Mucosa of stomach (tissue), 1 donor: Measurements from ENCODE around the gene CHMP1A.
"Not testable (repeated sequence)": the region's sequence is repeated elsewhere in the genome, so short reads cannot be mapped to it uniquely, and the experiment has no call there.

Source experiments
- H3K27me3 ChIP-seq: one replicate; pipeline ENCODE4 v1.7.0; 2013; ENCODE audit warnings: mild to moderate bottlenecking, low read length; ENCODE audit not compliant: control insufficient read depth, insufficient read depth
- H3K36me3 ChIP-seq: one replicate; pipeline ENCODE4 v1.7.0; 2013; ENCODE audit warnings: low read length; ENCODE audit not compliant: control insufficient read depth, insufficient read depth
- H3K4me1 ChIP-seq: one replicate; pipeline ENCODE4 v1.7.0; 2013; ENCODE audit warnings: mild to moderate bottlenecking, low read length; ENCODE audit not compliant: control insufficient read depth, insufficient read depth
- H3K4me3 ChIP-seq: one replicate; pipeline ENCODE4 v1.7.0; 2013; ENCODE audit warnings: low read length
- H3K9ac ChIP-seq: one replicate; pipeline ENCODE4 v1.7.0; 2013; ENCODE audit warnings: mild to moderate bottlenecking, low read length, moderate library complexity
- H3K9me3 ChIP-seq: one replicate; pipeline ENCODE4 v1.7.0; 2013; ENCODE audit warnings: mild to moderate bottlenecking, low read length, moderate library complexity; ENCODE audit not compliant: control insufficient read depth
- donor health status: Pancreatic carcinoma.

CHMP1A gene

GRCh38 chr16:89645122-89645521 lies 12.4 kb downstream of the CHMP1A start:
- H3K36me3 ChIP-seq = peaks cover 19% of the 10 kb centered on the region
- H3K4me1 ChIP-seq = peaks cover 9% of the 10 kb centered on the region
- no peak overlapping the region for H3K4me3 ChIP-seq
- no peaks in the 10 kb centered on the region for H3K9me3 ChIP-seq
- no peak overlapping the region for H3K9ac ChIP-seq
- peaks cover 11% of the 10 kb centered on the region for H3K27me3 ChIP-seq

- Histone ChIP-seq H3K27me3 (peaks cover 14% of the 10 kb centered on the region), H3K36me3 (peaks cover 19% of the 10 kb centered on the region), H3K9me3 (no peaks in the 10 kb centered on the region), H3K4me3 (no peak overlapping the region), H3K4me1 (peaks cover 11% of the 10 kb centered on the region), H3K9ac (no peak overlapping the region)
Measured at GRCh38 chr16:89643769-89644300, 13.7 kb downstream of the CHMP1A start.

- peaks cover 11% of the 10 kb centered on the region for H3K4me1 ChIP-seq
- no peaks in the 10 kb centered on the region for H3K9me3 ChIP-seq
- H3K36me3 ChIP-seq = peaks cover 19% of the 10 kb centered on the region
- no peak overlapping the region for H3K9ac ChIP-seq
- peaks cover 14% of the 10 kb centered on the region for H3K27me3 ChIP-seq
- no peak overlapping the region for H3K4me3 ChIP-seq
Measured at GRCh38 chr16:89642574-89642973, 14.9 kb downstream of the CHMP1A start.

GRCh38 chr16:89641458-89642119 lies 15.9 kb downstream of the CHMP1A start:
- H3K9ac ChIP-seq = no peak overlapping the region
- H3K4me3 ChIP-seq = no peak overlapping the region

GRCh38 chr16:89639385-89639784 lies 18.1 kb downstream of the CHMP1A start:
- no peaks in the 10 kb centered on the region for H3K36me3 ChIP-seq
- H3K4me3 ChIP-seq = no peak overlapping the region
- peaks cover 19% of the 10 kb centered on the region for H3K27me3 ChIP-seq
- H3K4me1 ChIP-seq = peaks cover 11% of the 10 kb centered on the region
- no peak overlapping the region for H3K9ac ChIP-seq
- H3K9me3 ChIP-seq = no peaks in the 10 kb centered on the region

More at GRCh38 chr16:89641458-89642119, 15.9 kb downstream of the CHMP1A start:
- H3K36me3 ChIP-seq = peaks cover 14% of the 10 kb centered on the region
- peaks cover 11% of the 10 kb centered on the region for H3K4me1 ChIP-seq
- H3K9me3 ChIP-seq = no peaks in the 10 kb centered on the region
- peaks cover 14% of the 10 kb centered on the region for H3K27me3 ChIP-seq

GRCh38 chr16:89638455-89638854 lies 19.1 kb downstream of the CHMP1A start:
- Histone ChIP-seq H3K9me3 (no peaks in the 10 kb centered on the region), H3K4me3 (no peak overlapping the region), H3K9ac (no peak overlapping the region), H3K27me3 (peaks cover 22% of the 10 kb centered on the region), H3K36me3 (no peaks in the 10 kb centered on the region), H3K4me1 (peaks cover 11% of the 10 kb centered on the region)

GRCh38 chr16:89637379-89637778 lies 20.1 kb downstream of the CHMP1A start:
- Histone ChIP-seq H3K36me3 (no peaks in the 10 kb centered on the region), H3K4me1 (peaks cover 20% of the 10 kb centered on the region), H3K4me3 (no peak overlapping the region), H3K27me3 (peaks cover 32% of the 10 kb centered on the region), H3K9me3 (no peaks in the 10 kb centered on the region), H3K9ac (no peak overlapping the region)

GRCh38 chr16:89636663-89637062 lies 20.8 kb downstream of the CHMP1A start:
- Histone ChIP-seq H3K9me3 (no peaks in the 10 kb centered on the region), H3K4me1 (peaks cover 23% of the 10 kb centered on the region), H3K4me3 (no peak overlapping the region), H3K27me3 (peaks cover 30% of the 10 kb centered on the region), H3K9ac (no peak overlapping the region), H3K36me3 (no peaks in the 10 kb centered on the region)

GRCh38 chr16:89634463-89635385 lies 22.8 kb downstream of the CHMP1A start:
- not testable (repeated sequence) for H3K36me3 ChIP-seq, H3K9me3 ChIP-seq, H3K4me3 ChIP-seq, H3K9ac ChIP-seq
- Histone ChIP-seq H3K4me1 (peaks cover 12% of the 10 kb centered on the region), H3K27me3 (peaks cover 22% of the 10 kb centered on the region)

GRCh38 chr16:89633064-89633631 lies 24.4 kb downstream of the CHMP1A start:
- H3K36me3 ChIP-seq = no peaks in the 10 kb centered on the region
- H3K9ac ChIP-seq = no peak overlapping the region
- no peak overlapping the region for H3K4me3 ChIP-seq
- H3K4me1 ChIP-seq = peaks cover 12% of the 10 kb centered on the region
- H3K27me3 ChIP-seq = peaks cover 22% of the 10 kb centered on the region
- H3K9me3 ChIP-seq = no peaks in the 10 kb centered on the region

GRCh38 chr16:89629827-89630610 lies 27.5 kb downstream of the CHMP1A start:
- Histone ChIP-seq H3K9ac (no peak overlapping the region), H3K9me3 (no peaks in the 10 kb centered on the region), H3K4me3 (no peak overlapping the region), H3K4me1 (peaks cover 12% of the 10 kb centered on the region), H3K27me3 (peaks cover 20% of the 10 kb centered on the region), H3K36me3 (no peaks in the 10 kb centered on the region)
